Measurements from ENCODE around the gene GATD1.

GATD1 gene

DNA sequence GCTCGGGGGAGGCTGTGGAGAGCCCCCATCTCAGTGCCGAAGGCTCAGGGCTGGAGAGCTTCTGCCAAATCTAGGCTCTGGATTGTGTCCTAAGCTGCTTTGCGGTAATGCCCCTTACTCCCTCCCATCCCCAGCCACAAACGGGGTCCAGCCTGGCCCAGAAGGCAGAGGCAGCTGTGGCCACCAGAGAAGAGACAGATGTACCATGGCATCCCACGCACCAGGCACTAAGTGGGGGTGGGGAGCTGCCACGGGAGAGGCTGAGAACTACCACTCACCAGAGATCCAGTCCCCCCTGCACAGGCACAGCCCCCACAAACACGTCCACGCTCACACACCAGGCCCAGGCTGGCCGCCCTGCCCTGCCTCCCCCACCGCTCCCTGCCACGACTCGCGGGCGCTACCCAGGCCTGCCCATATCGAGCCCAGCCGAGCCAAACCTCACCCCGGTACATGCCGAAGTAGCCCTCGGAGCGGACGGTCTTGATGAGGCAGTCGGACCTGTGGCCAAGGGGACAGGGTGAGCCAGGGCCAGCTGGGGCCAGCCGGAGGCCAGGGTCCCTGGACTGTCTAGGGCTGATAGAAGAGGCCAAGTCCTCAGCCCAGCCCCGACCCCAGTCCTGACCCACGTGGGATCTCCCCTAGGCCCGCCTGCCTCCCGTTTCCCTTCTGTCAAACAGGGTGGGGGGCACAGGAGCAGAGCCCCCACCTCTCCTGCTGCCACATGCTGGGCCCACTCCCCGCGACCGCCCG lies 16.9 kb upstream of the GATD1 start:
- no peak overlapping the region for H3K4me3 ChIP-seq (ENCODE audit: low read length in 2 of 2)
- H3K27me3 ChIP-seq (ENCODE audit: control insufficient read depth in 1 of 2, insufficient read depth in 2 of 2, low read length in 2 of 2) = peaks cover 11 to 13% of the 10 kb centered on the region in 2 donors
- H3K27ac ChIP-seq (ENCODE audit: low read length) = no peak overlapping the region
- peaks cover 37% of the 10 kb centered on the region for H3K4me1 ChIP-seq (ENCODE audit: control insufficient read depth, insufficient read depth, low read length)
- no peaks in the 10 kb centered on the region for H3K36me3 ChIP-seq (ENCODE audit: control insufficient read depth in 2 of 2, insufficient read depth in 2 of 2, low read length in 2 of 2)
- no peaks in the 10 kb centered on the region for H3K9me3 ChIP-seq (ENCODE audit: control insufficient read depth in 2 of 2, low read length in 2 of 2)
- no peak overlapping the region for H3K9ac ChIP-seq (ENCODE audit: low read length in 2 of 2)

DNA sequence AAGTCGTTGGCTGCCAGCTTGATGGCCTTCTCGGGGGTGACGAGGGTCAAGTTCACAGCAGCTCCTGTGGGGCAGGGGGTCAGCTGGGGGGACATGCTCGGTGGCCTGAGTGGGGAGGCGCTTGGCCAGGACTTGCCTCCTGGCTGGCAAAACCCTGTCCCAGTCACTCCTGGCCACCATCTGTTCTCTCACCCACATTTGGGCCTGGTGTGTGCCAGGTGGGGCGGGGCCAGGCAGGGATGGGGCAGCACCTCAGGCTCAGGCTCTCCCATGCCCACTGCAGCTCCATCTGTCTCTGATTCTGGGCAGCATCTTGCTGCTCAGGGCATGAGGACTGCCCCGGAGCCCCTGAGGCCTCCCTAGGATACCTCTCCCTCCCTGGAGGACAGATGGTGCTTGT lies 16.3 kb upstream of the GATD1 start:
- Histone ChIP-seq H3K4me3 (ENCODE audit: low read length in 2 of 2) (no peak overlapping the region), H3K9me3 (ENCODE audit: control insufficient read depth in 2 of 2, low read length in 2 of 2) (no peaks in the 10 kb centered on the region), H3K36me3 (ENCODE audit: control insufficient read depth in 2 of 2, insufficient read depth in 2 of 2, low read length in 2 of 2) (no peaks in the 10 kb centered on the region), H3K27ac (ENCODE audit: low read length) (no peak overlapping the region), H3K27me3 (ENCODE audit: control insufficient read depth in 1 of 2, insufficient read depth in 2 of 2, low read length in 2 of 2) (peaks cover 15 to 18% of the 10 kb centered on the region in 2 donors), H3K4me1 (ENCODE audit: control insufficient read depth, insufficient read depth, low read length) (peaks cover 37% of the 10 kb centered on the region), H3K9ac (ENCODE audit: low read length in 2 of 2) (no peak overlapping the region)

DNA sequence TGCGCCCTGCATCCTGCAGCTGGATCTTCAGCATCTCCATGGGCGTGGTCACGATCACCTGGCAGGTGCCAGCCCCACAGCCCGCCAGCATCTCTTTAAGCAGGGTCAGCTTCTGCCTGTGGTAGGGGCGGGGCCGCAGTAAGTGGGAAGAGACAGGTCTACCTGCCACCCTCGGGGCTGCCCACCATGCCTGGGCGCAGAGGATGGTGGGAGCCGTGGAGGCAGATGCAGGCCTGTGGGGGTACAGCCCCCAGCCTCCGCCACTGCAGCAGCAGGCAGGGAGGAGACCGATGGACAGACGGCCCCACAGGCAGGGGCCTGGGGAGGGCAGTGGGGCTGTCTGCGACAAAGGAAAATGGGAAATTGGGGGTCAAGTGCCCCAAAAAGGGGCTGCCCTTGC lies 15.6 kb upstream of the GATD1 start:
- Histone ChIP-seq H3K9ac (ENCODE audit: low read length in 2 of 2) (no peak overlapping the region), H3K9me3 (ENCODE audit: control insufficient read depth in 2 of 2, low read length in 2 of 2) (no peaks in the 10 kb centered on the region), H3K4me3 (ENCODE audit: low read length in 2 of 2) (no peak overlapping the region), H3K27ac (ENCODE audit: low read length) (no peak overlapping the region), H3K4me1 (ENCODE audit: control insufficient read depth, insufficient read depth, low read length) (peaks cover 33% of the 10 kb centered on the region), H3K36me3 (ENCODE audit: control insufficient read depth in 2 of 2, insufficient read depth in 2 of 2, low read length in 2 of 2) (no peaks in the 10 kb centered on the region), H3K27me3 (ENCODE audit: control insufficient read depth in 1 of 2, insufficient read depth in 2 of 2, low read length in 2 of 2) (peaks cover 15 to 18% of the 10 kb centered on the region in 2 donors)

DNA sequence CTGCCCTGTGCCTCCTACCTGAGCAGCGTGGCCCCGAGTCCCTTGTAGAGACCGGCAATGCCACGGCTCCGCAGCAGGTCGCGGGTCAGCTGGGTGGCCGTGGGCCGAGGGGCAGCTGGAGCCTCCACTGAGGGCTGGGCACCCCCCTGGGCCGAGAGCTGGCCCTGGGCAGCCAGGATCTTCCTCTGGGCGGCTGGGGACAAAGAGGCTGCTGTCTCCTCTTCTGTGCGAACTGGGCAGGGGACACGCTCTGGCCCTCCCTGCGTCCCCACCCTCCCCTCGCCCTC lies 15.2 kb upstream of the GATD1 start:
- Histone ChIP-seq H3K4me3 (ENCODE audit: low read length in 2 of 2) (no peak overlapping the region), H3K27me3 (ENCODE audit: control insufficient read depth in 1 of 2, insufficient read depth in 2 of 2, low read length in 2 of 2) (peaks cover 15 to 18% of the 10 kb centered on the region in 2 donors), H3K9ac (ENCODE audit: low read length in 2 of 2) (no peak overlapping the region), H3K27ac (ENCODE audit: low read length) (no peak overlapping the region), H3K36me3 (ENCODE audit: control insufficient read depth in 2 of 2, insufficient read depth in 2 of 2, low read length in 2 of 2) (no peaks in the 10 kb centered on the region), H3K4me1 (ENCODE audit: control insufficient read depth, insufficient read depth, low read length) (peaks cover 30% of the 10 kb centered on the region), H3K9me3 (ENCODE audit: control insufficient read depth in 2 of 2, low read length in 2 of 2) (no peaks in the 10 kb centered on the region)

DNA sequence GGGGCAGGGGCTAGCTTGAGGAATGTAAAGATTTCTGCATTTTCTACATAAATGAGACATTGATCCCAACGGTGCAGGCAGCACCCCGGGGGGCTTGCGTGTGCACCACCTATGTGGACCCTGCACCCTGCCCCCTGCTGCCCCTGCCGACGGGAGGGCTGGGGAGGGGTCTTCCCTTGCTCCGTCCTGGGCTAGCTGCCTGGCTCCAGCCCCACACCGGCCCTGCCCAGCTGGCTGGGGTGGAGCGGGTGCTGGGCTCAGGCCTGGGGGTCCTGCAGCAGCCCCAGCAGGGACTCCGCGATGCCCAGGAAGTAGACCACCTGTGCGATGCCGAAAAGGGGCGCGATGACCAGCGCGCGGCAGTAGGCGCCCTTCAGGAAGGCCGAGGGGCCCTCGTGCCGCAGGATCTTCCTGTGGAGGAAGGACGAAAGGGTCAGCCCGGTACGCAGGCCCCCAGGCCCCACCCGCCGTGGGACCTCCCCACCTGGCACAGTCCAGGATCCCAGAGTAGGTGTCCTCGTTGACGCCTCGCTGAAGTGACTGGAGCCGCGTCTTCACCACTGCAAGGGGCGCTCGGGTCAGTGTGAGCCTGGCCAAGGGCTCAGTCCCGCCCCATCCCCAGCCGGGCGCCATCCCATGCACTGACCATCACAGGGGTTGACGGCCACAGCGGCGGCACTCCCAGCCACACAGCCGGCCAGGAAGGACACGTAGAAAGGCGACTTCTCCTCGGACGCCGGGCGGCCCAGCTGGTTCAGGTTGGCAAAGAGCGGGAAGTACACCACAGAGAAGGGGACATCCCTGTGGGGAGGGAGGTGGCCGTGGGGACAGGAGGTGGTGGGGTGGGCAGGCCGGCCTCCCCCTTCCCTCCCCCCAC lies 14.6 kb upstream of the GATD1 start:
- Histone ChIP-seq H3K27ac (ENCODE audit: low read length) (no peak overlapping the region), H3K27me3 (ENCODE audit: control insufficient read depth in 1 of 2, insufficient read depth in 2 of 2, low read length in 2 of 2) (peaks cover 15 to 18% of the 10 kb centered on the region in 2 donors), H3K36me3 (ENCODE audit: control insufficient read depth in 2 of 2, insufficient read depth in 2 of 2, low read length in 2 of 2) (no peaks in the 10 kb centered on the region), H3K9ac (ENCODE audit: low read length in 2 of 2) (no peak overlapping the region), H3K9me3 (ENCODE audit: control insufficient read depth in 2 of 2, low read length in 2 of 2) (no peaks in the 10 kb centered on the region), H3K4me3 (ENCODE audit: low read length in 2 of 2) (no peak overlapping the region), H3K4me1 (ENCODE audit: control insufficient read depth, insufficient read depth, low read length) (peaks cover 25% of the 10 kb centered on the region)

GRCh38 chr11:790721-791564 lies 13.7 kb upstream of the GATD1 start:
- Histone ChIP-seq H3K4me3 (ENCODE audit: low read length in 2 of 2) (no peak overlapping the region), H3K27me3 (ENCODE audit: control insufficient read depth in 1 of 2, insufficient read depth in 2 of 2, low read length in 2 of 2) (peaks cover 15 to 18% of the 10 kb centered on the region in 2 donors), H3K9ac (ENCODE audit: low read length in 2 of 2) (no peak overlapping the region), H3K27ac (ENCODE audit: low read length) (no peak overlapping the region), H3K36me3 (ENCODE audit: control insufficient read depth in 2 of 2, insufficient read depth in 2 of 2, low read length in 2 of 2) (no peaks in the 10 kb centered on the region), H3K9me3 (ENCODE audit: control insufficient read depth in 2 of 2, low read length in 2 of 2) (no peaks in the 10 kb centered on the region), H3K4me1 (ENCODE audit: control insufficient read depth, insufficient read depth, low read length) (peaks cover 17% of the 10 kb centered on the region)

DNA sequence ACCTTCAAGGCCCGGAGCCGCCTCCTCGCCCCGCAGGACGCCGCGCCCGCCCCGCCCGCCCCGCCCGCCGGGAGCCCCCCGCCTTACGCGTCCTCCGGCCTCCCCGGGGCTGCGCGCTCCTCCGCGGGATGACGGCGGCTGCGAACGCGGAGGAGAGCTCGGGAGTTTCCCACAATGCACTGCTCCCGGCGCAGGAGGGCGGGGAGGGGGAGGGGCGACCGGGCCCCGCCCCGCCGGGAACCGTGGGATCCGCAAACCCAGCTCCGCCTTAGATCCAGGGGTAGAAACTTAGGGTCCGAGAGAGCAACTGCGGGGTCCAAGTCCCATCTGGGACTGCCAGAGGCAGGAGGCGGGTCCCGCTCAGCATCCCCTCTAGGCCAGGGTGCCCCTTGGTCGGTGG lies 12.7 kb upstream of the GATD1 start, which contains the start of gene CEND1:
TSS of gene CEND1 (minus strand) at position 148 of the 400 bp plus-strand sequence. CDS start 1,514 bp downstream, outside the sequence.
- H3K36me3 ChIP-seq (ENCODE audit: control insufficient read depth in 2 of 2, insufficient read depth in 2 of 2, low read length in 2 of 2) = no peaks in the 10 kb centered on the region
- H3K27ac ChIP-seq (ENCODE audit: low read length) = no peak within 1 kb of the TSS
- no peak within 1 kb of the TSS for H3K4me3 ChIP-seq (ENCODE audit: low read length in 2 of 2)
- no peaks in the 10 kb centered on the region for H3K9me3 ChIP-seq (ENCODE audit: control insufficient read depth in 2 of 2, low read length in 2 of 2)
- H3K27me3 ChIP-seq (ENCODE audit: control insufficient read depth in 1 of 2, insufficient read depth in 2 of 2, low read length in 2 of 2) = peaks cover 15 to 18% of the 10 kb centered on the region in 2 donors
- no peak within 1 kb of the TSS for H3K9ac ChIP-seq (ENCODE audit: low read length in 2 of 2)
- H3K4me1 ChIP-seq (ENCODE audit: control insufficient read depth, insufficient read depth, low read length) = peaks cover 7% of the 10 kb centered on the region

GRCh38 chr11:788953-789940 lies 12.0 kb upstream of the GATD1 start:
- Histone ChIP-seq H3K9ac (ENCODE audit: low read length in 2 of 2) (no peak overlapping the region), H3K36me3 (ENCODE audit: control insufficient read depth in 2 of 2, insufficient read depth in 2 of 2, low read length in 2 of 2) (no peaks in the 10 kb centered on the region), H3K27ac (ENCODE audit: low read length) (no peak overlapping the region)

GRCh38 chr11:788009-788640 lies 10.8 kb upstream of the GATD1 start:
- H3K9ac ChIP-seq (ENCODE audit: low read length in 2 of 2) = no peak overlapping the region
- no peaks in the 10 kb centered on the region for H3K36me3 ChIP-seq (ENCODE audit: control insufficient read depth in 2 of 2, insufficient read depth in 2 of 2, low read length in 2 of 2)
- H3K27me3 ChIP-seq (ENCODE audit: control insufficient read depth in 1 of 2, insufficient read depth in 2 of 2, low read length in 2 of 2) = peaks cover 15 to 18% of the 10 kb centered on the region in 2 donors
- no peak overlapping the region for H3K4me3 ChIP-seq (ENCODE audit: low read length in 2 of 2)
- no peaks in the 10 kb centered on the region for H3K9me3 ChIP-seq (ENCODE audit: control insufficient read depth in 2 of 2, low read length in 2 of 2)
- H3K4me1 ChIP-seq (ENCODE audit: control insufficient read depth, insufficient read depth, low read length) = peaks cover 11% of the 10 kb centered on the region
- H3K27ac ChIP-seq (ENCODE audit: low read length) = no peak overlapping the region

More at GRCh38 chr11:788953-789940, 12.0 kb upstream of the GATD1 start:
- Histone ChIP-seq H3K9me3 (ENCODE audit: control insufficient read depth in 2 of 2, low read length in 2 of 2) (no peaks in the 10 kb centered on the region), H3K27me3 (ENCODE audit: control insufficient read depth in 1 of 2, insufficient read depth in 2 of 2, low read length in 2 of 2) (peaks cover 15 to 18% of the 10 kb centered on the region in 2 donors), H3K4me1 (ENCODE audit: control insufficient read depth, insufficient read depth, low read length) (peaks cover 3% of the 10 kb centered on the region), H3K4me3 (ENCODE audit: low read length in 2 of 2) (no peak overlapping the region)

Measured in stomach smooth muscle (tissue), 2 donors.